Motor neuron (in vitro differentiated cells): ENCODE results near the gene TULP1. TPM values are rescaled to one million over a fixed set of nuclear protein-coding genes. Genes with fewer than 3 reads are reported as not detected.
A peak's percentile ranks its signal among the peaks of the same experiment; 100 is the strongest.
"Not testable (repeated sequence)": the region's sequence is repeated elsewhere in the genome, so short reads cannot be mapped to it uniquely, and the experiment has no call there.

Experiments used
- ATAC-seq, 8 experiments: fragments of 200-7000 bp; cut with Tn5 transposase; replicated peaks in 6 of 8; 2 replicates each; pipeline ENCODE4 v1.8.0; 2021; ENCODE audit warnings: mild to moderate bottlenecking in 8 of 8, moderate library complexity in 8 of 8
- H3K27ac ChIP-seq, 2 donors: fragments of 250-450 bp; sonication (Bioruptor Pico); 2 replicates each; pipeline ENCODE4 v1.9.0; 2021; ENCODE audit warnings: antibody characterized with exemption in 2 of 2, mild to moderate bottlenecking in 2 of 2, moderate library complexity in 1 of 2
- H3K4me1 ChIP-seq, 2 donors: fragments of 250-450 bp; sonication (Bioruptor Pico); replicated peaks in 1 of 2; 2 replicates each; pipeline ENCODE4 v1.6.1; 2021; ENCODE audit warnings: antibody characterized with exemption in 2 of 2, mild to moderate bottlenecking in 2 of 2, moderate library complexity in 1 of 2
- H3K4me3 ChIP-seq, 5 donors: fragments of 250-450 bp; sonication (Bioruptor Pico); 2 replicates each; pipeline ENCODE4 v1.9.0; 2021; ENCODE audit warnings: antibody characterized with exemption in 5 of 5, mild to moderate bottlenecking in 5 of 5, moderate library complexity in 4 of 5
- WGBS, 10 experiments: fragments of 450-650 bp; shearing (Covaris generic); methylation state at CpG; one replicate each; pipeline ENCODE4 v1.0.0; 2022; 5-methylcytosine and 5-hydroxymethylcytosine counted together
- in situ Hi-C, 9 experiments: fragments of 400-800 bp; cut with MboI; loops; one replicate each; pipeline ENCODE4 v1.15.0; 2021; ENCODE audit warnings: low sequenced_read_pairs in 9 of 9, low pct_unique_long_range_greater_than_20kb in 2 of 9; ENCODE audit not compliant: unreplicated experiment in 9 of 9
- total RNA-seq, 8 experiments: library from RNA; unstranded; fragments of 300-600 nt; gene quantifications; 2 replicates each; pipeline versions ENCODE4 v1.2.3 to v1.2.4, GENCODE V29; 2022

TULP1 gene
- total RNA-seq, 8 experiments from 2014 or later = 0.20 to 1.2 (median 0.38) TPM; not detected in 2

DNA sequence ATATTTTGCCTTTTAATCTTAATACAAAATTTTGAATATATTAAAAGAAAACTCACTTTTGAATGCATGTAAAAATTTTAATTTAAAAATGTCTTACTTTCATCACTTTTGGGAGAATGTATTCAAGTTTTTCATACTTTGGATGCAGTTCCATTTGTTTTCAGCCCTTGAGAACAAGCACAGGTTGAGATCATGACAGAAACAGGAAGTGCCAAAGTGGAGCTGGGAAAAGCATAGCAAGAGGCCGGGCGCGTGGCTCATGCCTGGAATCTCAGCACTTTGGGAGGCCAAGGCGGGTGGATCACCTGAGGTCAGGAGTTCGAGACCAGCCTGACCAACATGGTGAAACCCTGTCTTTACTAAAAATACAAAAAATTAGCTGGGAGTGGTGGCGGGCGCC, 5.3 kb upstream of the TULP1 start:
- H3K4me1 ChIP-seq, in situ Hi-C loops, H3K4me3 ChIP-seq, ATAC-seq, H3K27ac ChIP-seq: not testable (repeated sequence)
- 32 to 92% (median 83%) methylated on average over 1 to 7 of the region's 7 CpGs for WGBS, 10 experiments

DNA sequence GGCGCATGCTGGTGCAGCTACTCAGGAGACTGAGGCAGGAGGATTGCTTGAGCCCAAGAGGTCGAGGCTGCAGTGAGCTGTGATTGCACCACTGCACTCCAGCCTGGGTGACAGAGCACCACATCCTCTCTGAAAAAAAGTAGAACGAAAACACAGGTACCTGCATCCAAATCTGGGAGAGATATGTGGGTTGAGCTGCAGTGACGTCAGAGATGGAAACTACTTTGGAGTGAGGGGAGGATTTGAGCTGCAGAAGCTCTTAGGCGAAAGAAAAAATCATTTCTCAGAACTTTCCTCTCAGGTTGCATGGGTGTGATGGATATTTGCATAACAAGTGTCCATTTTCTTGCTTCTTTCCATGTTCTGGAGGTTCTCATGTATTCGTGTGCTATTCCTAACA, 4.0 kb upstream of the TULP1 start:
- WGBS, 10 experiments = 0 to 94% (median 63%) methylated on average over 1 to 4 of the region's 6 CpGs; no CpG with 5 or more reads in 3 of the 10 experiments
- Histone ChIP-seq H3K27ac (no peak overlapping the region), H3K4me1 (peaks cover 5% of the 10 kb centered on the region in 2 donors), H3K4me3 (no peak overlapping the region)
- ATAC-seq = no peak
- in situ Hi-C loops = no loop called here

- H3K4me3 ChIP-seq, H3K27ac ChIP-seq, ATAC-seq, in situ Hi-C loops: not testable (repeated sequence)
- peaks cover 6 to 11% of the 10 kb centered on the region in 2 donors for H3K4me1 ChIP-seq
- WGBS, 10 experiments = 20 to 100% (median 81%) methylated on average over 1 to 4 of the region's 6 CpGs; no CpG with 5 or more reads in 3 of the 10 experiments
Measured at GRCh38 chr6:35515939-35516338, 3.2 kb upstream of the TULP1 start.

GRCh38 chr6:35514587-35514986, 1.9 kb upstream of the TULP1 start:
- H3K27ac ChIP-seq = no peak overlapping the region
- peaks cover 6 to 11% of the 10 kb centered on the region in 2 donors for H3K4me1 ChIP-seq
- WGBS, 10 experiments = 43 to 100% (median 83%) methylated on average over 1 to 3 of the region's 4 CpGs; no CpG with 5 or more reads in 1 of the 10 experiments
- no peak overlapping the region for H3K4me3 ChIP-seq
- in situ Hi-C loops = no loop called here
- ATAC-seq = no peak

DNA sequence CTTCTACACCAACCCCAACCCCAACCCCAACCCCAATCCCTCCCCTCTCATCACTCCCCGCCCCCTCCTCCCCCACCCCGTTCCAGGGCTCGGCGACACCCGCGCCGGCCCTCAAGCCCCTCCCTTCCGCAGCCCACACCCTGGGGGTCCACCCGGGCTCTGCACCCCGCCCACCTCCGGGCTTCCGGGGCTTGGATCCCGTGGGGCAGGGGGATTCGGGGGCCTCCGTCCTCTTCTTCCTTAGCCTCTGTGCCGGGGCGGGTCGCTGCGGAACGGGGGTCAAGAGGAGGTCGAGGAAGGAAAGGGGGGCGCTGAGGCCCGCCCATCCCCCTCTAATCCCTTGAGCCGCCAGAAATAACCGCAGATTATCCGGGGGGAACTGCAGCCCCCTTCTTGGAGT, 690 bp downstream of the TULP1 start:
- WGBS, 10 experiments = no CpG with 5 or more reads among the region's 26 CpGs
- peak in 3 of 8 experiments; percentile 10 to 27 (median 17) for ATAC-seq

GRCh38 chr6:35511562-35511941, 1.1 kb downstream of the TULP1 start:
- ATAC-seq = peak in 3 of 8 experiments; percentile 15 to 27 (median 19)
- no peak overlapping the region for H3K27ac ChIP-seq
- no peak overlapping the region for H3K4me3 ChIP-seq
- 61% methylated on average over 6 of the region's 32 CpGs; no CpG with 5 or more reads in 9 of the 10 experiments for WGBS, 10 experiments
- in situ Hi-C loops = no loop called here
- peaks cover 9 to 13% of the 10 kb centered on the region in 2 donors for H3K4me1 ChIP-seq

More for the DNA sequence above, 690 bp downstream of the TULP1 start:
- peaks cover 9 to 13% of the 10 kb centered on the region in 2 donors for H3K4me1 ChIP-seq
- H3K4me3 ChIP-seq = no peak overlapping the region
- no peak overlapping the region for H3K27ac ChIP-seq
- in situ Hi-C loops = no loop called here

GRCh38 chr6:35510916-35511561, 1.7 kb downstream of the TULP1 start:
- Histone ChIP-seq H3K4me1 (peaks cover 9 to 13% of the 10 kb centered on the region in 2 donors), H3K27ac (no peak overlapping the region), H3K4me3 (no peak overlapping the region)
- in situ Hi-C loops = no loop called here
- 30 to 100% (median 57%) methylated on average over 1 to 2 of the region's 7 CpGs; no CpG with 5 or more reads in 5 of the 10 experiments for WGBS, 10 experiments
- ATAC-seq = no peak

DNA sequence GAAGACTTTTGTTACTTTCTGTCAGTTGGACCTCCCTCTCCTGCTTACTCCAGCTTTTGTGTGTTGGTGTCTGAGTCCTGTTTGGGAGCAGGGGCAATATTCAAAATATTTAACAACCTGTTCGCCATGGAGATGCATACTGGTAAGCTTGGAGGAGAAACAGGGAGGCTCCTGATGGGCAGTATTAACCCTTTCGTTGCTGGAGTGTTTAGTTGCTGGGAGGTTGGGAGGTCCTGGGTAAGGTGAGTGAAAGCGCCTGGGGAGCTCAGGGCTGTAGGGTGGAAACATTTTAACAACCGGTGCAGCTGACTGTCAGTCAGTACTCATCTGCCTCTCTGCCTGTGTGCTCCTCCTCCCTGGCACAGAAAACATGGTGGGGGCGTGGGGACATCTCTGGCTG, 4.2 kb downstream of the TULP1 start:
- Histone ChIP-seq H3K4me1 (peaks cover 9 to 13% of the 10 kb centered on the region in 2 donors), H3K4me3 (no peak overlapping the region), H3K27ac (no peak overlapping the region)
- WGBS, 10 experiments = 20 to 100% (median 43%) methylated on average over 1 to 3 of the region's 5 CpGs; no CpG with 5 or more reads in 5 of the 10 experiments
- peak in 2 of 8 experiments; percentile 10 to 31 for ATAC-seq
- in situ Hi-C loops = no loop called here

DNA sequence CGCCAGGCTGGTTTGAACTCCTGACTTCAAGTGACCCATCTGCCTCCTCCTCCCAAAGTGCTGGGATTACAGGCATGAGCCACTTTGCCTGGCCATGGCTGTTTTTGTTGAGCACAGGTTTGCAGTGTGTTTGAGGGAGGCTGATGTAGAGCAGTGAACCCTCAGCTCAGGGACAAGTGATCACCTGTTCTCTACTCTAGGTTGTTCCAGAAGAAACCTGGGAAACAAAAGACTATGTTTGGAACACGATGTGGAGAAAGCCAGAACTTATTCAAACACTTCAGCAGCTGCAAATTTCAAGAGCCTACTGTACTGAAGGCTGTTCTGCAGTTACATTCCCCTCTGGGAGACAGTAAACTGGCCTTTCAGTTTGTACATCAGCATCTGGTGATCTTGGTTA, 4.7 kb downstream of the TULP1 start:
- in situ Hi-C loops = no loop called here
- peak in 1 of 8 experiments; percentile 39 for ATAC-seq
- WGBS, 10 experiments = 0 to 92% (median 60%) methylated on average over 1 to 2 of the region's 2 CpGs; no CpG with 5 or more reads in 1 of the 10 experiments

DNA sequence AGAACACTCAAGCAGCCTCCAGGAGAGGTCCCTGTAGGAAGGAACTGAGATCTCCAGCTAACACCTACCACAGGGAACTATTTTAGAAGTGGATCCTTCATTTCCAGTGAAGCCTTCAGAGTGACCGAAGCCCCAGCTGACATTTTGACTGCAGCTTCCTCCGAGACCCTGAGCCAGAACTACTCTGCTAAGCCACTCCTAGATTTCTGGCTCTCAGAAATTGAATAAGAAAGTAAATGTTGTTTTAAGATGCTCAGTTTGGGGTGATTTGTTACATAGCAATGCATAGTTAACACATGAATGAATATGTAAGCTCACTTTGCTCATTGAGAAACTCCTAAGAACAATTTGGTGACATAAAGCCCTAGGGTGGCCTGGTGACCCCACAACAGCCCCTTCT, 5.5 kb downstream of the TULP1 start:
- no peak for ATAC-seq
- in situ Hi-C loops = no loop called here
- WGBS, 10 experiments = 28 to 100% (median 54%) methylated on average over 1 to 2 of the region's 2 CpGs; no CpG with 5 or more reads in 5 of the 10 experiments

More for the DNA sequence above, 4.7 kb downstream of the TULP1 start:
- no peak overlapping the region for H3K27ac ChIP-seq
- H3K4me3 ChIP-seq = no peak overlapping the region
- H3K4me1 ChIP-seq = peaks cover 9 to 13% of the 10 kb centered on the region in 2 donors

GRCh38 chr6:35506536-35506935, 6.2 kb downstream of the TULP1 start:
- 80 to 100% (median 96%) methylated on average over 1 to 3 of the region's 3 CpGs; no CpG with 5 or more reads in 2 of the 10 experiments for WGBS, 10 experiments
- in situ Hi-C loops = no loop called here
- H3K4me1 ChIP-seq = peaks cover 3 to 6% of the 10 kb centered on the region in 2 donors
- no peak overlapping the region for H3K4me3 ChIP-seq
- no peak for ATAC-seq
- no peak overlapping the region for H3K27ac ChIP-seq

More for the DNA sequence above, 5.5 kb downstream of the TULP1 start:
- Histone ChIP-seq H3K4me3 (no peak overlapping the region), H3K27ac (no peak overlapping the region), H3K4me1 (peaks cover 8 to 13% of the 10 kb centered on the region in 2 donors)

DNA sequence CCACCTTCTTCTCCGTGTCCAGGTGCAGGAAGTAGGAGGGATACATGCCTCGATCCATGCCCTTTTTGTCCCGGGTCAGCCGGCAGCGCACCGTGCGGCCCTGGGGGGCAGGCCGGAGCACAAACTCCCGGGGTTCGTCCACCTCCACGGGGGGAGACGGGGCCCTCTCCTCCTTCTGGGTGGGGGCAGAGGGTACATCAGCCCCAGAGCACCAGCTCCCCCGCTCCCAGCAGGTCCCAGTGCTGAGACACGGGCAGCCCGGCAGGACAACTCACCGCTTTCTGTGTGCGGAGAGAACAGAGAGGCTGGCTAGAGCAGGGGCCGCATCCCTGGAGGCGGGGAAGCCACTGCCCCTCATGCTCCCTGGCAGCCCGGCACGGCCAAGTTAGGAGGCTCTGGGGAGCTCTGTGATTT, 6.7 kb downstream of the TULP1 start:
- 53 to 87% (median 70%) methylated on average over 3 to 4 of the region's 21 CpGs; no CpG with 5 or more reads in 7 of the 10 experiments for WGBS, 10 experiments
- peak in 2 of 8 experiments; percentile 15 to 56 for ATAC-seq
- in situ Hi-C loops = no loop called here

GRCh38 chr6:35503534-35503933, 9.2 kb downstream of the TULP1 start:
- H3K27ac ChIP-seq = no peak overlapping the region
- in situ Hi-C loops = no loop called here

More for the DNA sequence above, 6.7 kb downstream of the TULP1 start:
- Histone ChIP-seq H3K4me3 (no peak overlapping the region), H3K4me1 (peaks cover 5% of the 10 kb centered on the region in 2 donors), H3K27ac (no peak overlapping the region)

More at GRCh38 chr6:35503534-35503933, 9.2 kb downstream of the TULP1 start:
- Histone ChIP-seq H3K4me1 (peaks cover 8% of the 10 kb centered on the region in 2 donors), H3K4me3 (no peak overlapping the region)
- ATAC-seq = no peak
- WGBS, 10 experiments = 30 to 80% (median 60%) methylated on average over 1 to 4 of the region's 15 CpGs; no CpG with 5 or more reads in 7 of the 10 experiments
